Muscle of arm (tissue), 12 donors: ENCODE measurements around the gene ELMOD3. TPM values are rescaled to one million over a fixed set of nuclear protein-coding genes. Genes with fewer than 3 reads are reported as not detected.
"Not testable (repeated sequence)": the region's sequence is repeated elsewhere in the genome, so short reads cannot be mapped to it uniquely, and the experiment has no call there.

ENCODE experiments used
- DNase-seq: peaks from one replicate; pipeline ENCODE4 v3.0.0-alpha.2; 2013
- polyA plus RNA-seq, 12 donors: library from polyadenylated mRNA; unstranded; fragments of 120-200 nt; gene quantifications; one replicate each; pipeline ENCODE4 v1.2.1, GENCODE V29; 2013; ENCODE audit not compliant: insufficient read length in 12 of 12

ELMOD3 gene
- polyA plus RNA-seq, 12 donors = 11.1 to 27.4 (median 14.9) TPM; not detected in 1

DNA sequence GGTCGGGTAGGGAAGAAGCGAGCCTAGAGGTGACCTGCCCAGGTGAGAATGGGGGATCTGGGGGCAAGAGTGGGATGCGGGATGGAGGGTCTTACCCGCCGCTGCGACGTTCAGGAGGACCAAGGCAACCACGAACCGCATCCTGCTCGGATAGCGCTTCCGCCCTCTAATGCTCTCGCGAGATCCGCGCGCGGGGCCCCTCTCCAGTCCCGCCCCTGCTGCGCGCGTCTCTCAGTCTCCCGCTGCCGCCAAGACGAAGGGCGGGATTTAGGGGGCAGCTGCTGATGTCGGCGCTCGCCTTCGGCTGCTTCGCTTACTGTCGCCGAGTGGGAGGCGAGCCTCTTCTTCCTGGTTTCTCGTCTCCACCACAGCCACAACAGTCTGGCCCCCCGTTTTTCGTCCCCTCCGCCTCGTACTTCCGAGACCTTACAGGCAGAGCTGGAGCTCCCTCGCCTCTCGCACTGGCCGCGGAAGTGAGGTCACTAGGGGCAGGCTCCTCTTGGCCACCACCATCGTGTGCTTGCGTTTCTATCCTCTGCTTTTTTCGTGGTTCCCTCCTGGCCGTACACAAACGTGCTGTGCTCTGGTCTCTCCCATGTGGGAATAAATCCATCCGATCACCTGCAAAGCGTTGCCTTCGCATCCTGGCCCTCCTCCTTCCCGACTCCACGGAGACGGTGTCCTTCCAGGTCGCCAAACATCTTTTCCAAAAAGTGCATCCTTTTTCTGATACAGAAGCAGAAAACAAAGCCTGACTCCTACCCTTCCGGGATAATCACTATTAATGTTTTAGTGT is 26.5 kb upstream of the ELMOD3 start, which contains the start of gene TGOLN2:
Gene TGOLN2, minus strand, starts transcription at position 168 of the 796 bp plus-strand sequence. Its CDS starts 27 bp downstream, at position 141.
- DNase-seq = peak; percentile 95

- DNase-seq = no peak
Measured at GRCh38 chr2:85329181-85329651, 25.4 kb upstream of the ELMOD3 start.

DNA sequence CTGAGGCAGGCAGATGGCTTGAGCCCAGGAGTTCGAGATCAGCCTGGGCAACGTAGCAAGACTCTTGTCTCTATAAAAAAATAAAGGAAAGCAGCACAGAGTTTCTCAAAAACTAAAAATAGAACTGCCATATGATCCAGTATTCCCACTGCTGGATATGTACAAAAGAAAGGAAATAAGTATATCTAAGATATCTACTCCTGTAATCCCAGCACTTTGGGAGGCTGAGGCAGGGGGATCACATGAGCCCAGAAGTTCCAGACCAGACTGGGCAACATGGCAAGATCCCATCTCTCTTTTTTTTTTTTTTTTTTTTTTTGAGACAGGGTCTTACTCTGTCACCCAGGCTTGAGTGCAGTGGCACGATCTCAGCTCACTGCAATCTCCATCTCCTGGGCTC is 24.9 kb upstream of the ELMOD3 start:
- not testable (repeated sequence) for DNase-seq

- DNase-seq = no peak
Measured at GRCh38 chr2:85330839-85331636, 23.5 kb upstream of the ELMOD3 start.

DNA sequence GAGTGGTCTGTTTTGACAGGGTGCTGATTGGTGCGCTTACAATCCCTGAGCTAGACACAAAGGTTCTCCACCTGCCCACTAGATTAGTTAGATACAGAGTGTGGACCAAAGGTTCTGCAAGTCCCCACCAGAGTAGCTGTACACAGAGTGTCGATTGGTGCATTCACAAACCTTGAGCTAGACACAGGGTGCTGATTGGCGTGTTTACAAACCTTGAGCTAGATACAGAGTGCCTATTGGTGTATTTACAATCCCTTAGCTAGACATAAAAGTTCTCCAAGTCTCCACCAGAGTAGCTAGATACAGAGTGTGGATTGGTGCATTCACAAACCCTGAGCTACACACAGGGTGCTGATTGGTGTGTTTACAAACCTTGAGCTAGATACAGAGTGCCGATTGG is 20.7 kb upstream of the ELMOD3 start:
- not testable (repeated sequence) for DNase-seq

- no peak for DNase-seq
Measured at GRCh38 chr2:85334928-85335327, 19.6 kb upstream of the ELMOD3 start.

- DNase-seq = no peak
Measured at GRCh38 chr2:85340034-85340892, 14.3 kb upstream of the ELMOD3 start.

DNA sequence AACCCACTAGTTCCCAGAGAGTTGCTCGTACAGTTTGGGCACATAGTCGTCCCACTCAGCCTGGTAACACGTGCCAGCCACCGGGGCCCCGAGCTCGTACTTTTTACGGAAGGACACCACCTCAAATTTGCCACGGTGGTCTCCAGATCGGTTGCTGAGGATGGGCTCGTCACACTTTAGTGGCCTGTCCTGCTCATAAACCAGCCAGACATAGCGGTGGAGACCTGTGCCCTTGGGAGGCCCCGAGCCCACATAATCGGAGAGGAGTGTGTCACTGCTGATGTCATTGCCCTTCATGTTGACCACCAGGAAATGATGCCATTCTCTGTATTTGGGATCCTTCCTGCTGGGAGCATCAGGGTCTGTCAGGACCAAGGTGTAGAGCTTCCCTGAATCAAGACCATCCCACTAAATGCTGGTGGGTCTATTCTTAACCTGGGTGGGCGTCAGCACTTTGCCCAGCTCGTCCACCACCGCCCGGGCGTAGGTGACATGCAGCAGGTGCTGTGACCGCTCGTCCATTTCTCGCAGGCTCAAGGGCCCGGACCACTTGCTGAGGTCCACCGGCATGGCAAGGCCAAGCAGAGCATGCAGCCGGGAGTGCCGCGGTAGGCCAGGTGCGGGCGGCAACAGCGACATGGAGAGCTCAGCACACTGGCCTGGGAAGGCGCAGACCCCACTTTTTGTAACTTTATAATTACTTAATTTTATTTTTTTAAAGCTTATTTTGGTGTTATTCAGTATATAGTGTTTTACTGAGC is 13.1 kb upstream of the ELMOD3 start:
- DNase-seq = no peak

GRCh38 chr2:85342156-85342555 is 12.4 kb upstream of the ELMOD3 start:
- no peak for DNase-seq

DNA sequence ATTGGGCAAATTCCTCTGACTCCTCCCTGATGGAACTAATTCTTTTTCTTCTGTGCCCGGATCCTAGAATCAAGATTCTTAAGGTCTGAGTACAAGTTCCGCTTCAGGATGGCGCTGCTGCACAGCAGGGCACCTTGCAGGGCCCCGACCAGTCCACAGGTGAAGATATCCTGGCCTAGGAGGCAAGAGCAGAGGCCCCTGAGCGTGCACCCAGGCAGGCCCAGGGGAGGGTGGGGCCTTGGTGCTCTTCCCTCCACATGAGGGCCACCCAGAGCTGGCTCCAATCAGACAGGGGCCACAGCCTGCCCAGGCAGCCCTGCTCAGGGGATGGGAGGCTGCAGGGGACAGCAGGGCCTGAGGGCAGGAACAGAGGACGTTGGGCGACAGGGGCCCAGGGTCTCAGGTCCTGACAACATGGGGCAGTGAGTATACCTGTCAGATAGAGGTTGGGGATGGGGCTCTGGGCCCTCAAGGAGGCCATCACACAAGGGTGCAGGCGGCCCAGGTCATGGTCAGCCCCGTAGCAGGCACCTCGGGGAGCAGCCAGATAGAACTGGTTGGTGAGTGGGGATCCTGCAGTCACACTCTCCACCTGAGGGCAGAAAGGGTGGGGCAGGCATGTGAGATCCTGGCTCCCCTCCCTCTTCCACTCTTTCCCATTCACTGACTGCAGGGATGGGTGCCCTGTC is 11.2 kb upstream of the ELMOD3 start:
- DNase-seq = not testable (repeated sequence)

GRCh38 chr2:85344356-85344954 is 10.1 kb upstream of the ELMOD3 start:
- no peak for DNase-seq

DNA sequence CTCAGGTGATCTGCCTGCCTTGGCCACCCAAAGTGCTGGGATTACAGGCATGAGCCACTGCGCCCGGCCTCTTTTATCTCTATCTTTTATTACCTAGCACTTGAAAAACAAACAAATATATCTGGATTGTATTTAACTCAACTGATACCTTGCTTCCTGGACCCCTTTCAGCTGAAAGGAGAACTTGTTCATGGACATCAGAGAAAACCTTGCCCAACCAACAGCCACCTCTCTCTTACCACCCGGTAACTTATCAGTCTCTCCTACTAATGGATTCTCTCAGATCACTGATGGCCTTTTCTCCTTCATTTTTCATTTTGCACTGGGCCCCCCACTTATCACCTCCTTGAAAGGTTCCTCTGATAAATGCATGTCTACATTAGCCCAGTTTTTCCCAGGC is 7.0 kb upstream of the ELMOD3 start:
- DNase-seq = no peak

DNA sequence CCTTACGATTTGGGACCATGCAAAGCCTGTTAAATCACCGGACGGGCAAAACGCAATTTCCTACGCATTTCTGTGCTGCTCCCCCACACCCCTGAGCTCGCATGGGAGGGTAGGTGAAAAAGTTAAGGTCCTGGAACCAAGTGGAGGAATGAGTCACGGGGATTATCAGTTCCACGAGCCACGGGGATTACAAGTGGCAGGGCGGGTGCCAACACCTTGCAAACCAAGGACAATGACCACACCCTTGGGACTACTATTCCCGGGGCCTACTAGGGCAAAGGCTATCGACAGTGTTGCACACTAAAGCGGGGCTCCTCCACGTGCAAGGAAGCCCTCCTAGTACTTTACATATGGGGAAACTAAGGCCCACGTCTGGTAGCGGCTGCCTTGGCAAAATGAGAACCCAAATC is 688 bp upstream of the ELMOD3 start:
- DNase-seq = peak; percentile 17

GRCh38 chr2:85355073-85355410 is 473 bp downstream of the ELMOD3 start:
- no peak for DNase-seq

- no peak for DNase-seq
Measured at GRCh38 chr2:85355521-85355920, 952 bp downstream of the ELMOD3 start.

DNA sequence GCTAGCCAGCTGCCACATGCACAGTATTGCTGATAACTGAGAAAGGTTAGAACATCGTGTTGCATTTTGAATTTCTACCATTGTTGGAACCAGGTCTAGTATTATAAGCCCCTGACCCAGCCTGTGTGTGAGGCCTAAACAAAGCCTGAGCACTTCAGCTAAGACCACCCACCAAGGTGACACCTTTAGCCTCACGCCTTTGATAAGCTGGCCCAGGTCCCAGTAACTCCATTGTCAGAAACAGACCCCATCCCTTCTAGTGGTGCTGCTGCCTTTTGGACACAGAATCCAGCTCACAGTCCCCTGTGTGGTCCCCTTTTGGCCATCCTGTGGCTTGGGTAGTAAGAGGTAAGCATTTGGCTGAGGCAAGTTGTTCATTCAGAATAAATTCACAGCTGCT is 1.6 kb downstream of the ELMOD3 start:
- DNase-seq = no peak

GRCh38 chr2:85357736-85358135 is 3.2 kb downstream of the ELMOD3 start:
- no peak for DNase-seq

- DNase-seq = not testable (repeated sequence)
Measured at GRCh38 chr2:85362653-85363387, 8.3 kb downstream of the ELMOD3 start.

- no peak for DNase-seq
Measured at GRCh38 chr2:85367180-85367579, 12.6 kb downstream of the ELMOD3 start.
